Endodermal cell (in vitro differentiated cells): Measurements from ENCODE around the gene DRAXIN. TPM values are rescaled to one million over a fixed set of nuclear protein-coding genes. Genes with fewer than 3 reads are reported as not detected.

ENCODE experiments used
- DNase-seq: peaks from one replicate; pipeline ENCODE4 v3.0.0-alpha.2; 2017
- H3K27ac ChIP-seq: 2 replicates; pipeline ENCODE4 v1.5.1; 2013; ENCODE audit warnings: mild to moderate bottlenecking, low read depth, low read length, moderate library complexity
- H3K27me3 ChIP-seq: 2 replicates; pipeline ENCODE4 v1.6.1; 2013; ENCODE audit warnings: mild to moderate bottlenecking, low read length, moderate library complexity; ENCODE audit not compliant: insufficient read depth, control insufficient read depth, poor library complexity, severe bottlenecking
- H3K36me3 ChIP-seq: 2 replicates; pipeline ENCODE4 v1.7.0; 2013; ENCODE audit warnings: mild to moderate bottlenecking, low read length, moderate library complexity; ENCODE audit not compliant: control insufficient read depth, insufficient read depth
- H3K4me1 ChIP-seq: one replicate; pipeline ENCODE4 v1.7.0; 2013; ENCODE audit warnings: low read length; ENCODE audit not compliant: control insufficient read depth, insufficient read depth
- H3K4me3 ChIP-seq: 2 replicates; pipeline ENCODE4 v1.5.1; 2013; ENCODE audit warnings: mild to moderate bottlenecking, low read length, moderate library complexity
- H3K9ac ChIP-seq: 2 replicates; pipeline ENCODE4 v1.6.1; 2013; ENCODE audit warnings: mild to moderate bottlenecking, low read length, moderate library complexity; ENCODE audit not compliant: poor library complexity, severe bottlenecking; ENCODE audit errors: extremely low read depth
- H3K9me3 ChIP-seq: 2 replicates; pipeline ENCODE4 v1.6.1; 2013; ENCODE audit warnings: mild to moderate bottlenecking, low read length, moderate library complexity; ENCODE audit not compliant: control insufficient read depth
- H3K27ac Mint-ChIP-seq: 2 replicates; pipeline ENCODE4 v1.8.0; 2020; ENCODE audit warnings: mixed read lengths
- H3K27me3 Mint-ChIP-seq: 2 replicates; pipeline ENCODE4 v1.8.0; 2021; ENCODE audit warnings: mild to moderate bottlenecking, mixed read lengths; ENCODE audit not compliant: insufficient read depth
- H3K36me3 Mint-ChIP-seq: 2 replicates; pipeline ENCODE4 v1.8.0; 2020; ENCODE audit warnings: low read depth, mixed read lengths
- H3K4me1 Mint-ChIP-seq: 2 replicates; pipeline ENCODE4 v1.8.0; 2020; ENCODE audit warnings: mixed read lengths
- H3K4me3 Mint-ChIP-seq: 2 replicates; pipeline ENCODE4 v1.8.0; 2020; ENCODE audit warnings: mild to moderate bottlenecking, moderate library complexity, mixed read lengths
- H3K9me3 Mint-ChIP-seq: 2 replicates; pipeline ENCODE4 v1.8.0; 2020; ENCODE audit warnings: mild to moderate bottlenecking, mixed read lengths
- WGBS, 2 experiments: methylation state at CpG; one replicate each; pipeline versions ENCODE4 v1.1.5 to v1.1.7; 2013; ENCODE audit warnings: missing lambda C conversion rate in 2 of 2, mixed read lengths in 1 of 2; ENCODE audit not compliant: insufficient coverage in 1 of 2, insufficient read length in 1 of 2; 5-methylcytosine and 5-hydroxymethylcytosine counted together
- total RNA-seq, 2 donors: library from RNA; stranded (reverse); fragmentation: NEBNext Ultra II Directional in 1 of 2; extraction: Animal tissue kit (Norgen Biotek cat#: 25700) in 1 of 2; gene quantifications; 2 replicates in 1 of 2; 3 replicates in 1 of 2; pipeline ENCODE4 v1.2.1, GENCODE V29; 2021
- TF ChIP-seq, protein P1 (sequence below): fragments of 200-600 bp; sonication (generic); conservative IDR thresholded peaks from 2 replicates; pipeline ENCODE4 v1.5.0; 2021; ENCODE audit warnings: antibody characterized with exemption, mild to moderate bottlenecking

The DRAXIN gene
- total RNA-seq, 2 donors from 2014 or later, result 5.4 to 6.0 TPM

DNA sequence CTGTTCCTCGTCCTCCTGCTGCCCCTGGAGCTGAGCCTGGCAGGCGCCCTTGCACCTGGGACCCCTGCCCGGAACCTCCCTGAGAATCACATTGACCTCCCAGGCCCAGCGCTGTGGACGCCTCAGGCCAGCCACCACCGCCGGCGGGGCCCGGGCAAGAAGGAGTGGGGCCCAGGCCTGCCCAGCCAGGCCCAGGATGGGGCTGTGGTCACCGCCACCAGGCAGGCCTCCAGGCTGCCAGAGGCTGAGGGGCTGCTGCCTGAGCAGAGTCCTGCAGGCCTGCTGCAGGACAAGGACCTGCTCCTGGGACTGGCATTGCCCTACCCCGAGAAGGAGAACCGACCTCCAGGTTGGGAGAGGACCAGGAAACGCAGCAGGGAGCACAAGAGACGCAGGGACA, 14.8 kb downstream of the DRAXIN start:
- Mint-ChIP-seq H3K36me3 (no peaks in the 10 kb centered on the region), H3K4me1 (peaks cover 31% of the 10 kb centered on the region), H3K27me3 (no peaks in the 10 kb centered on the region), H3K9me3 (no peaks in the 10 kb centered on the region), H3K27ac (no peak overlapping the region), H3K4me3 (no peak overlapping the region)
- TF ChIP-seq, protein P1, sequence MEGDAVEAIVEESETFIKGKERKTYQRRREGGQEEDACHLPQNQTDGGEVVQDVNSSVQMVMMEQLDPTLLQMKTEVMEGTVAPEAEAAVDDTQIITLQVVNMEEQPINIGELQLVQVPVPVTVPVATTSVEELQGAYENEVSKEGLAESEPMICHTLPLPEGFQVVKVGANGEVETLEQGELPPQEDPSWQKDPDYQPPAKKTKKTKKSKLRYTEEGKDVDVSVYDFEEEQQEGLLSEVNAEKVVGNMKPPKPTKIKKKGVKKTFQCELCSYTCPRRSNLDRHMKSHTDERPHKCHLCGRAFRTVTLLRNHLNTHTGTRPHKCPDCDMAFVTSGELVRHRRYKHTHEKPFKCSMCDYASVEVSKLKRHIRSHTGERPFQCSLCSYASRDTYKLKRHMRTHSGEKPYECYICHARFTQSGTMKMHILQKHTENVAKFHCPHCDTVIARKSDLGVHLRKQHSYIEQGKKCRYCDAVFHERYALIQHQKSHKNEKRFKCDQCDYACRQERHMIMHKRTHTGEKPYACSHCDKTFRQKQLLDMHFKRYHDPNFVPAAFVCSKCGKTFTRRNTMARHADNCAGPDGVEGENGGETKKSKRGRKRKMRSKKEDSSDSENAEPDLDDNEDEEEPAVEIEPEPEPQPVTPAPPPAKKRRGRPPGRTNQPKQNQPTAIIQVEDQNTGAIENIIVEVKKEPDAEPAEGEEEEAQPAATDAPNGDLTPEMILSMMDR, result no peak
- Histone ChIP-seq H3K27me3 (no peaks in the 10 kb centered on the region), H3K4me3 (no peak overlapping the region), H3K36me3 (no peaks in the 10 kb centered on the region), H3K9ac (no peak overlapping the region), H3K4me1 (peaks cover 8% of the 10 kb centered on the region), H3K27ac (no peak overlapping the region), H3K9me3 (no peaks in the 10 kb centered on the region)
- DNase-seq, result no peak
- WGBS, 2 experiments, result 90 to 92% methylated on average over 9 to 14 of the region's 14 CpGs

DNA sequence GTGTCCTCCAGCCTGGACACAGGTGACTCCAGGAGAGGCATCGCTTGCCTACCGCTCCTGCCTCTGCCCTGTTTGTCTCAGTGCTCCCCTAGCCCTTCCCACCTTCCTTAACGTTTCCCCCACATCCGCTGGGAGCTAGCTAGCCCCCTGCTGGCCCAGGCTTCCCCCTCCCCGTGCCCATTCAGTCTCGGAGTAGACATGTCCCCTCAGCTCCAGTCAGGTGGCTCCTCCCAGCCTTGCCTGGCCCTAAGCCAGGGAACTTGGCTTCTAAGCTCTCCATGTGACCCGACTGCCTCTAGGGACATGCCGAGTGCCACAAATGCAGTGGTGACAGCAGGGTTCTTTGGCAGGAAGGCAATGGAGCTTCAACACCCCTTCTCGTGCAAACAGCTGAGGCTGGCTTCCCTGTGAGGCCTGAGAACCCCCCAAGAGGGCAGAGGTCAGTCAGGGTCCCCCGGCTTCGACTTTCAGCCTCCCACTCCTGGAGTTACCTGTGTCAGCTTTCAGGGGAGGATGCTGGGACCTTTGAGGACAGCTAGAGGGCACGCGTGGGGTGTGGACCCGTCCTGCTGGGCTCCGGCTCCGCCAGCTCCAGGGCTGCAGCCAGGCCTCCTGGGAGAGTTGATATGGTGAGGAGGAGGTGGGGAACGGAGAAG, 16.2 kb downstream of the DRAXIN start:
- Mint-ChIP-seq H3K4me1 (peaks cover 30% of the 10 kb centered on the region), H3K9me3 (no peaks in the 10 kb centered on the region), H3K4me3 (no peak overlapping the region), H3K27ac (peak overlapping the region; percentile 75), H3K27me3 (no peaks in the 10 kb centered on the region), H3K36me3 (no peaks in the 10 kb centered on the region)
- no peaks in the 10 kb centered on the region for H3K36me3 ChIP-seq
- H3K9ac ChIP-seq, result no peak overlapping the region
- H3K9me3 ChIP-seq, result no peaks in the 10 kb centered on the region
- no peaks in the 10 kb centered on the region for H3K27me3 ChIP-seq
- H3K4me3 ChIP-seq, result no peak overlapping the region
- TF ChIP-seq, protein P1, result no peak
- 74 to 79% methylated on average over 7 to 17 of the region's 17 CpGs for WGBS, 2 experiments
- peaks cover 8% of the 10 kb centered on the region for H3K4me1 ChIP-seq
- H3K27ac ChIP-seq, result no peak overlapping the region
- peak; percentile 78 for DNase-seq

DNA sequence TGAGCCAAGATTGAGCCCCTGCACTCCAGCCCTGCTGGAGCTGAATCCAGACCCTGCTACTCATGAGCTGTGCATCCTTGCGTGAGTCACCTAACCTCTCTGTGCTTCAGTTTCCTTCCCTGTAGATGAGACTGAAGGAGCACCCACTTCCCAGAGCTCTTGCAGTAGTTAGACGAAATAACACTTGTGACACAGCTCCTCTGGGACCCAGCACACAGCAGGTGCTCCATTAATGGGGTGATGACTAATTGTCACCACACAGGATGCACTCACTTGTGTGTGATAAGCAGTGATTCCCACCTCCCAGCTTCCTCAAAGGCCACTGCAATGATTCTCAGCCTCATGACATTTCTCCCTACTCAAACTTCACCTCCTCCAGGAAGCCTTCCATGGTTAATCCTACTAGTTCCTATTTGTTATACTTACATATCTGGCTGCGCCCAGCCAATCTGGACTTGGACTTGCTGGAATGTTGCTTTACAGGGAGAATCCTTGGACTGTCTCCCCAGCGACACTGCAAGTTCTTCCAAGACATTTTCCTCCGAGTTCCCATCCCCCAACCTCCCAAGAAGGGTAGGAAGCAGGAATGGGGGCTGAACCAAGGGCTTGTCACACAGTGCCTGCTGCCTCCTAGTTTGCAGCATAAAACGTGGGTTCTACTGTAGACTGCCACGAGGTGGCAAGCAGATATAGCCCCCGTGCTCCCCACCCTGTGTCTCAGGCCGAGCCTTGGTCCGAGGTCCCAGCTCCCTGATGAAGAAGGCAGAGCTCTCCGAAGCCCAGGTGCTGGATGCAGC, 17.2 kb downstream of the DRAXIN start:
- H3K4me3 Mint-ChIP-seq, result no peak overlapping the region
- H3K27me3 Mint-ChIP-seq, result no peaks in the 10 kb centered on the region
- no peak overlapping the region for H3K27ac ChIP-seq
- H3K27me3 ChIP-seq, result no peaks in the 10 kb centered on the region
- H3K36me3 Mint-ChIP-seq, result no peaks in the 10 kb centered on the region
- no peaks in the 10 kb centered on the region for H3K9me3 Mint-ChIP-seq
- H3K36me3 ChIP-seq, result no peaks in the 10 kb centered on the region
- no peak overlapping the region for H3K27ac Mint-ChIP-seq
- H3K4me3 ChIP-seq, result no peak overlapping the region
- peaks cover 8% of the 10 kb centered on the region for H3K4me1 ChIP-seq
- TF ChIP-seq, protein P1, result no peak
- H3K4me1 Mint-ChIP-seq, result peaks cover 29% of the 10 kb centered on the region
- 90 to 95% methylated on average over 8 to 11 of the region's 11 CpGs for WGBS, 2 experiments
- no peak for DNase-seq
- H3K9me3 ChIP-seq, result no peaks in the 10 kb centered on the region
- no peak overlapping the region for H3K9ac ChIP-seq
